WTC11 (cell line): ENCODE results near the gene SMIM29.

Experiments
- ATF2 ChIP-seq: sonication (generic); formaldehyde crosslinking; IDR thresholded peaks from 2 replicates; pipeline ENCODE4 v1.8.1; 2022; ENCODE audit warnings: low read depth, missing genetic modification reagents, borderline replicate concordance
- CREM ChIP-seq: sonication (generic); formaldehyde crosslinking; IDR thresholded peaks from 2 replicates; pipeline ENCODE4 v1.8.1; 2022; ENCODE audit warnings: mild to moderate bottlenecking, missing genetic modification reagents, moderate library complexity
- CTCF ChIP-seq: fragments of 200-600 bp; IDR thresholded peaks from 2 replicates; pipeline ENCODE4 v1.8.0; 2022; ENCODE audit warnings: antibody characterized with exemption
- ELF4 ChIP-seq: sonication (generic); formaldehyde crosslinking; IDR thresholded peaks from 2 replicates; pipeline ENCODE4 v1.8.1; 2022; ENCODE audit warnings: low read depth, mild to moderate bottlenecking, moderate library complexity, missing genetic modification reagents
- ESRRA ChIP-seq: sonication (generic); formaldehyde crosslinking; IDR thresholded peaks from 2 replicates; pipeline ENCODE4 v1.8.1; 2022; ENCODE audit warnings: mild to moderate bottlenecking, missing genetic modification reagents, borderline replicate concordance
- FOXP1 ChIP-seq: sonication (generic); formaldehyde crosslinking; IDR thresholded peaks from 2 replicates; pipeline ENCODE4 v1.8.0; 2022; ENCODE audit warnings: missing genetic modification reagents, mild to moderate bottlenecking, moderate library complexity, borderline replicate concordance
- HMGXB4 ChIP-seq: sonication (generic); formaldehyde crosslinking; IDR thresholded peaks from 2 replicates; pipeline ENCODE4 v1.8.1; 2023; ENCODE audit warnings: mild to moderate bottlenecking, moderate library complexity, missing genetic modification reagents
- JUN ChIP-seq: sonication (generic); formaldehyde crosslinking; IDR thresholded peaks from 2 replicates; pipeline ENCODE4 v1.8.0; 2023; ENCODE audit warnings: mild to moderate bottlenecking, missing genetic modification reagents
- NR3C1 ChIP-seq: sonication (generic); formaldehyde crosslinking; conservative IDR thresholded peaks from 2 replicates; pipeline ENCODE4 v1.8.1; 2023; ENCODE audit warnings: low read depth, mild to moderate bottlenecking, missing genetic modification reagents
- SMAD3 ChIP-seq: sonication (generic); formaldehyde crosslinking; IDR thresholded peaks from 2 replicates; pipeline ENCODE4 v1.8.0; 2022; ENCODE audit warnings: missing genetic modification reagents, mild to moderate bottlenecking, borderline replicate concordance
- TEAD1 ChIP-seq: sonication (generic); formaldehyde crosslinking; IDR thresholded peaks from 2 replicates; pipeline ENCODE4 v1.8.0; 2022; ENCODE audit warnings: mild to moderate bottlenecking, missing genetic modification reagents
- ZBTB43 ChIP-seq: sonication (generic); formaldehyde crosslinking; IDR thresholded peaks from 2 replicates; pipeline ENCODE4 v1.8.1; 2023; ENCODE audit warnings: mild to moderate bottlenecking, missing genetic modification reagents
- ZMAT4 ChIP-seq: fragments of 250-450 bp; sonication (Bioruptor Pico); IDR thresholded peaks from 2 replicates; pipeline ENCODE4 v1.9.0; 2021; ENCODE audit warnings: mild to moderate bottlenecking
- ZNF219 ChIP-seq: sonication (generic); formaldehyde crosslinking; IDR thresholded peaks from 2 replicates; pipeline ENCODE4 v1.8.0; 2023; ENCODE audit warnings: missing genetic modification reagents, mild to moderate bottlenecking, borderline replicate concordance

- TF ChIP-seq CTCF (no peak), ATF2 (CRISPR knock-in tag) (no peak), JUN (CRISPR knock-in tag) (no peak), ZMAT4 (CRISPR knock-in tag) (no peak), SMAD3 (no peak), TEAD1 (CRISPR knock-in tag) (no peak), ELF4 (CRISPR knock-in tag) (no peak), HMGXB4 (CRISPR knock-in tag) (no peak), CREM (CRISPR knock-in tag) (no peak), ESRRA (CRISPR knock-in tag) (no peak), ZNF219 (no peak), NR3C1 (CRISPR knock-in tag) (no peak), ZBTB43 (CRISPR knock-in tag) (no peak), FOXP1 (CRISPR knock-in tag) (no peak)
These were observed 46.9 kb upstream of the SMIM29 start for GRCh38 chr6:34295721-34296120.
